ENCODE results near the gene ABCD1. TPM values are rescaled to one million over a fixed set of nuclear protein-coding genes. Genes with fewer than 3 reads are reported as not detected.
"Not testable (repeated sequence)": the region's sequence is repeated elsewhere in the genome, so short reads cannot be mapped to it uniquely, and the experiment has no call there.

ABCD1 gene
- total RNA-seq, 4 donors from 2014 or later: 1.8 to 5.0 (median 3.5) TPM

DNA sequence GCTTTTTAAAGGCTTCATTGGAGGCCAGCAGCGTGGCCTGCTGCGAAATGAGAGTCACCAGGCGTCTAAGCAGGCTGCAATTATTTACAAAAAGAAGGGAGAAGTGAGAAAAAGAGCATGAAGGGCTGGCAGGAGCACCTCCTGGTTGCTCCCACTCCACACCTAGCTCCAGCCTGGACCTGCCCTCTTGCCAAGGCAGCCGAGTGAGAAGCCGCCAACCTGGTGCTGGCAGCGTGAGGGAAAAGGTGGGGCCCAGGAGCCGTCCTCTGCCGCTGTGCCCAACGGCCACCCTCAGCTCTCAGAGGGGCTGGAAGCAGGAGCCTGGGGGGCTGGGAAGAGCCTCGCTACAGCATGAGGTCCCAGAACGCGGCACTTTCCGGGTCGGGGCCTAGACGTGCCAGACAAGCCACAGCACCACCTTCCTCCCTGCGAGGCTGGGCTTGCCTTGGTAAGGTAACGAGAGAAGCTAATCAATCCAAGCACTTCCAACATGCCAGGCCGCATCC, 20.6 kb upstream of the ABCD1 start:
- no peak for DNase-seq
- Histone ChIP-seq H3K36me3 (peaks cover 0 to 52% (median 0%) of the 10 kb centered on the region in 3 donors), H3K27ac (peak overlapping the region; percentile 44 to 71 (median 64)), H3K27me3 (no peaks in the 10 kb centered on the region), H3K4me1 (peaks cover 4 to 95% (median 21%) of the 10 kb centered on the region in 3 donors), H3K4me3 (no peak overlapping the region), H3K9me3 (no peaks in the 10 kb centered on the region)
- no peak for TF ChIP-seq POLR2A (IDR thresholded peaks at IDR 0.05)
- TF ChIP-seq, protein P1, sequence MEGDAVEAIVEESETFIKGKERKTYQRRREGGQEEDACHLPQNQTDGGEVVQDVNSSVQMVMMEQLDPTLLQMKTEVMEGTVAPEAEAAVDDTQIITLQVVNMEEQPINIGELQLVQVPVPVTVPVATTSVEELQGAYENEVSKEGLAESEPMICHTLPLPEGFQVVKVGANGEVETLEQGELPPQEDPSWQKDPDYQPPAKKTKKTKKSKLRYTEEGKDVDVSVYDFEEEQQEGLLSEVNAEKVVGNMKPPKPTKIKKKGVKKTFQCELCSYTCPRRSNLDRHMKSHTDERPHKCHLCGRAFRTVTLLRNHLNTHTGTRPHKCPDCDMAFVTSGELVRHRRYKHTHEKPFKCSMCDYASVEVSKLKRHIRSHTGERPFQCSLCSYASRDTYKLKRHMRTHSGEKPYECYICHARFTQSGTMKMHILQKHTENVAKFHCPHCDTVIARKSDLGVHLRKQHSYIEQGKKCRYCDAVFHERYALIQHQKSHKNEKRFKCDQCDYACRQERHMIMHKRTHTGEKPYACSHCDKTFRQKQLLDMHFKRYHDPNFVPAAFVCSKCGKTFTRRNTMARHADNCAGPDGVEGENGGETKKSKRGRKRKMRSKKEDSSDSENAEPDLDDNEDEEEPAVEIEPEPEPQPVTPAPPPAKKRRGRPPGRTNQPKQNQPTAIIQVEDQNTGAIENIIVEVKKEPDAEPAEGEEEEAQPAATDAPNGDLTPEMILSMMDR (IDR thresholded peaks at IDR 0.05): no peak
- WGBS, 2 donors: 80% methylated on average over 11 of the region's 18 CpGs; no CpG with 5 or more reads in 1 of the 2 donors
- intact Hi-C loops (cut with DNase I): no loop called here

DNA sequence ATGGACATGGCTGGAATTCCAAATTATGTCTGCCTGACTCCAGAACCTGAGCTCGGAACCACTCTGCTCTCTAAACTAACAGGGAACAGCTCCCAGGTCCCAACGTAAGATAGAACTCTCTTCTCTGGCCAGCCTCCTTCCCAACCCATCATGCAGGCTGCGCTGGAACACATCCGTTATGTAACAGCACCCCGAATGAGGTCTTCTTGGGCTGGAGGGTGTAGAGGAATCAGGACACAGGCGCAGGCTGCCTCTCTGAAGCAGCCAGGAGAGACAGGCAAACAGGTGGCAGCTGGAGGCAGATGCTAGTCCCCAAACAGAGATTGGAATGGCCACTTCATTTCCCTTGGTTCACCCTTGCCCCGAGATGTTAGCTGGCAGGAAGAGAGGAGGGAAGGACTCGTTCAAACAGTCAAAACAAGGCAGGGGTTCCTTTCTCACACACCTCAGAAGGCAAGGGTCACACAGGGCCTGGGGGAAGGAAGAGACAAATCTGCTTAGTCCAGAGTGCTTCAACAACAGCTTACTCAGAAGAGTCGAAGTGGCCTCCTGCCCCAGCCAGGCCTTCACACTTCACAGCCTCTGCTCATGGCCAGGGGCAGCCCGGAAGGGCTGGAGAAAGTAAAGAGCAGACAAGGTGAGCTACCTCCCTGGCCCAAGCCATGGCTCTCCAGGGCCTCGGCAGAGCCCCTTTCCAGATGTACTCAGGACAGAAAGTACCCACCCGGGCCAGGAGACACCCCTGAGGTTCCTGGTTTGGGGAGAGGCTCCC, 19.8 kb upstream of the ABCD1 start:
- 54 to 67% methylated on average over 1 to 6 of the region's 12 CpGs for WGBS, 2 donors
- Histone ChIP-seq H3K36me3 (peaks cover 0 to 58% (median 0%) of the 10 kb centered on the region in 3 donors), H3K27ac (peak overlapping the region; percentile 39 to 71 (median 60)), H3K4me1 (peaks cover 4 to 92% (median 21%) of the 10 kb centered on the region in 3 donors)
- intact Hi-C loops (cut with DNase I); DNase-seq; H3K9me3 ChIP-seq; H3K4me3 ChIP-seq; H3K27me3 ChIP-seq: not testable (repeated sequence)

DNA sequence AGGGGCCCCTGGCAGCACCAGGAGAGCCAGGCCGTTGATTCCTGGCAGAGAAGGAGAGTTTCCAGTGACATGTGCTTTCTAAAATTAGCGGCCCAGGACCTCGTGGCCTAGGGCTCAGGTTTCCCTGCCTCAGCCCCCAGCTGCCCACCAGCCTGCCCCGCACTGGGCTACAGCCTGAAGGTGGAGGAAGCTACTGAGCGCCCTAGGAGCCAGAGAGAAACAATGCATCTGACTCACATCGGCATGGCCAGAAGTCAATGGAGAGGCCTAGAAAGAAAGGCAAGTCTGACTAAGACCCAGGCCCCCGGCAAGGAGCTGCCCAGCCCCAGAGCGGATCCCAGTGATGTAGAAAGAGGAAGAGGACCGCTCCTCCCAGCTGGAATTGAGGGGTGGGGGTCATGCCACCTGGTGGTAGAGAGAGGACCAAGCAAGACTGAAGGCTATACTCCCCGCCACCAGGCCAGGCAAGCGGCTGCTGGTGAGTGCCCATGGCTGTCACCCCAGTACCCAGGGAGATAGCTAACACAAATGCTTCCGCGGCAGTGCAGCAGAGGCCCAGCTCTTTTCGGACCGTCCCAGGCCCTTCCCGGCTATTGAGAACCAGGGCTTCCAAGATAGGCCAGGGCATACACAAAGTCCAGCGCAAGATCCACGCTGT, 19.1 kb upstream of the ABCD1 start:
- DNase-seq; intact Hi-C loops (cut with DNase I); H3K27me3 ChIP-seq; H3K9me3 ChIP-seq; H3K4me3 ChIP-seq: not testable (repeated sequence)
- Histone ChIP-seq H3K36me3 (peaks cover 0 to 64% (median 0%) of the 10 kb centered on the region in 3 donors), H3K27ac (peak overlapping the region; percentile 39 to 71 (median 60)), H3K4me1 (peaks cover 4 to 85% (median 16%) of the 10 kb centered on the region in 3 donors)
- WGBS, 2 donors: 40 to 70% methylated on average over 1 to 13 of the region's 18 CpGs

DNA sequence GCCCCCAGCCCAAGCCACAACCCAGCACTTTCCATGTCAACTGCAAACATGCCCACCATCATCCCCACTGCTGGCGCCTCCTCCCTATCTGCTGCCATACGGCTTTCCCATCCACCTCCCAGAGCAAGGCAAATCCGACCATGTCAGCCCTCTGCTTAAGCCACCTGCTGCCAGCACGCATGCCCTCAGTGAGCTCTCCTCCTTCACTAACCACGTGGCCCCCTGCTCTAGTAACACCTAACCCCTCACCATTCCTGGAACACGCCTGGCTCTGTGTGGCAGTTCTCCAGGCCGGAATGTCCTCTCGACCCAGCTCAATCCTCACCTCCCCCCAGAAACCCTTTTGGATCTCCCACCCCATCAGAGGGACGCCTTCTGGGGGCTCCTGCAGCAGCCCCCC, 17.9 kb upstream of the ABCD1 start:
- intact Hi-C loops (cut with DNase I): no loop called here
- WGBS, 2 donors: 57 to 58% methylated on average over 6 to 9 of the region's 9 CpGs
- peaks cover 4 to 73% (median 13%) of the 10 kb centered on the region in 3 donors for H3K4me1 ChIP-seq
- no peak overlapping the region for H3K4me3 ChIP-seq
- peaks cover 0 to 63% (median 0%) of the 10 kb centered on the region in 3 donors for H3K36me3 ChIP-seq
- no peaks in the 10 kb centered on the region for H3K9me3 ChIP-seq
- TF ChIP-seq POLR2A (IDR thresholded peaks at IDR 0.05): no peak
- TF ChIP-seq, protein P1 (IDR thresholded peaks at IDR 0.05): no peak
- H3K27me3 ChIP-seq: no peaks in the 10 kb centered on the region
- no peak overlapping the region for H3K27ac ChIP-seq
- no peak for DNase-seq

DNA sequence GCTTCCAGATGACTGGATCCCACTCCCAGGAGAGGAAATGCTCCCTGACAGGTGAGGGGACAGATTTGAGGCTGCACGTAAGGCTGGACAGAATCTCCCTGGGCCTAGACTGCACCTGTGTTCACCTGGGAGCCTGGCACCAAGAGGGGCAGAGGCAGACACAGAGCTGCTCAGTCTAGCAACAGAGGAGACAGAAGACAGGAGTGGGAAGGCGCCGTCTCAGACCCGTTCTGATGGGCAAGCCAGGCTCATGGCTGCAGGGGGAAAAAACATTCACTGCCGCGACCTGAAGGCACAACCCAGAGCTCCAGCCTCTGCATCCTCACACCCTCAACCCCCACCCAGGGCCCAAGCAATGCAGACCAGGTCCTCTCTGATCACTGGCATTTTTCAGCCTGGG, 17.2 kb upstream of the ABCD1 start:
- Histone ChIP-seq H3K27me3 (no peaks in the 10 kb centered on the region), H3K9me3 (no peaks in the 10 kb centered on the region), H3K4me3 (no peak overlapping the region), H3K27ac (no peak overlapping the region), H3K36me3 (peaks cover 0 to 63% (median 0%) of the 10 kb centered on the region in 3 donors), H3K4me1 (peaks cover 4 to 68% (median 13%) of the 10 kb centered on the region in 3 donors)
- no peak for DNase-seq
- intact Hi-C loops (cut with DNase I): no loop called here
- TF ChIP-seq, protein P1 (IDR thresholded peaks at IDR 0.05): no peak
- no peak for TF ChIP-seq POLR2A (IDR thresholded peaks at IDR 0.05)
- WGBS, 2 donors: 78% methylated on average over 4 of the region's 6 CpGs; no CpG with 5 or more reads in 1 of the 2 donors

DNA sequence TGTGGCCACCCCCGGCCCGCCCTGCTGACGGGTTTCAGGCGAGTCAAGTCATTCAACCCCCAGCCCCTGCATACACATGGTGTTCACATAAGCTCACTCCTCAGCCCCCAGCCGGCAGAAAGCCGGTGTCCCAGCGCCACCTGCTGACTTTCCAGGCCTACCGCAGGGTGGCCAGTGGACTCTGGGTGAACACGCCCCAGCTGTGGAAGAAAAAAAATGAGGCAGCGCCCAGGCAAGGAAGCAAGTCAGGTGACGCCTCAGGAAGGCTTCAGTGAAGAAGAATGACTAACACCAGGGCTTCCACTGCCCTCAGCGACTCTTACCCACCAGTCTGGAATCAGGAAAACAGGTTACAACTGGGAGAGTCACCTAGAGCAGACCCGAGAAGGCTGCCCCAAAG, 16.2 kb upstream of the ABCD1 start:
- H3K4me1 ChIP-seq: peaks cover 4 to 58% (median 9%) of the 10 kb centered on the region in 3 donors
- no peaks in the 10 kb centered on the region for H3K27me3 ChIP-seq
- peaks cover 0 to 63% (median 0%) of the 10 kb centered on the region in 3 donors for H3K36me3 ChIP-seq
- H3K9me3 ChIP-seq: no peaks in the 10 kb centered on the region
- intact Hi-C loops (cut with DNase I): no loop called here
- TF ChIP-seq, protein P1 (IDR thresholded peaks at IDR 0.05): peak; percentile 20 to 71 (median 65)
- TF ChIP-seq POLR2A (IDR thresholded peaks at IDR 0.05): no peak
- no peak overlapping the region for H3K4me3 ChIP-seq
- peak overlapping the region; percentile 61 to 74 (median 66) for H3K27ac ChIP-seq
- 34 to 40% methylated on average over 2 to 8 of the region's 13 CpGs for WGBS, 2 donors
- DNase-seq: no peak
